Prostate gland (tissue), 2 donors: ENCODE measurements around the gene CASQ2.

Experiments
- POLR2A ChIP-seq: fragments of 450-650 bp; IDR thresholded peaks from one replicate; pipeline ENCODE4 v1.6.1; 2016; ENCODE audit warnings: antibody characterized with exemption, mild to moderate bottlenecking
- POLR2AphosphoS5 ChIP-seq: sonication (generic); formaldehyde crosslinking; IDR thresholded peaks from one replicate; pipeline ENCODE4 v1.6.1; 2017; ENCODE audit warnings: antibody characterized with exemption
- TF ChIP-seq, protein P1 (sequence below), 4 experiments: fragments of 200-600 bp in 2 of 4; fragments of 450-650 bp in 2 of 4; sonication (generic) in 2 of 4; IDR thresholded peaks; 1 replicate in 3 of 4; 2 replicates in 1 of 4; pipeline ENCODE4 v1.5.1; 2016 to 2019; ENCODE audit warnings: antibody characterized with exemption in 4 of 4, mild to moderate bottlenecking in 2 of 4, moderate library complexity in 2 of 4

DNA sequence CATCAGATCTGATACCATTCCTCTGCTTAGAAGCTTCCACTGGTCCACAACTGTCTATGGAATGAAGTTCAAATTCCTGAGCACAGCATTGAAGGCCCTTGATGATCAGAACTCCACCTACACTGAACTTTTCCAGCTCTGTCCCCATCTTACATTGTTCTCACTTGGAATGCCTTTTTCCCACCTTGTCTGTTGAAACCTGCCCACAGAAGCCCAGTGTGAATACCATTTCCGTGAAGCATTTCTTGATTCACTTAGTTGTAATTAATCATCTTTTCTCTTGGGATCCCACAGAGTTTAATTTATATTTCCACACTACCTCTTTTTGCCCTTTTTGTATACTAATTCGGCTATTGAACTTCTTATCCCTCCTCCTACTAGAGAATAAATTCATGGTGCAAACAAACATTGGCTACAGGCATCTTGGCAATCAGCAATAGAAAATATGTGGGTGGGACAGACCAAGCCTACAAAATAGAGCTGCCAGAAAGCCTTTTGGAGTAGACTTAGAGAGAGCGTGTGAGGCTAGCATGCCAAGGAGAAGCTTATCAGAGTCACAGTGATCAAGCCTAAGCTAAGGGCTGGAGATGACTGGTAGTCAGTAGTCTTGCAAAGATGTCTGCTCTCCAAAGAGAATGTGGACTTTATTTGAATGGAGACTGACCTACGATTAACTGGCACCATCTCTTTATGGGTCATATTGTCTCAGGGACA, 46.3 kb upstream of the CASQ2 start:
- TF ChIP-seq, protein P1, sequence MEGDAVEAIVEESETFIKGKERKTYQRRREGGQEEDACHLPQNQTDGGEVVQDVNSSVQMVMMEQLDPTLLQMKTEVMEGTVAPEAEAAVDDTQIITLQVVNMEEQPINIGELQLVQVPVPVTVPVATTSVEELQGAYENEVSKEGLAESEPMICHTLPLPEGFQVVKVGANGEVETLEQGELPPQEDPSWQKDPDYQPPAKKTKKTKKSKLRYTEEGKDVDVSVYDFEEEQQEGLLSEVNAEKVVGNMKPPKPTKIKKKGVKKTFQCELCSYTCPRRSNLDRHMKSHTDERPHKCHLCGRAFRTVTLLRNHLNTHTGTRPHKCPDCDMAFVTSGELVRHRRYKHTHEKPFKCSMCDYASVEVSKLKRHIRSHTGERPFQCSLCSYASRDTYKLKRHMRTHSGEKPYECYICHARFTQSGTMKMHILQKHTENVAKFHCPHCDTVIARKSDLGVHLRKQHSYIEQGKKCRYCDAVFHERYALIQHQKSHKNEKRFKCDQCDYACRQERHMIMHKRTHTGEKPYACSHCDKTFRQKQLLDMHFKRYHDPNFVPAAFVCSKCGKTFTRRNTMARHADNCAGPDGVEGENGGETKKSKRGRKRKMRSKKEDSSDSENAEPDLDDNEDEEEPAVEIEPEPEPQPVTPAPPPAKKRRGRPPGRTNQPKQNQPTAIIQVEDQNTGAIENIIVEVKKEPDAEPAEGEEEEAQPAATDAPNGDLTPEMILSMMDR (IDR thresholded peaks at IDR 0.05): no peak
- no peak for TF ChIP-seq POLR2A
- no peak for TF ChIP-seq POLR2AphosphoS5
